ENCODE data around the gene PML.

Gene PML

GRCh38 chr15:73994413-73994883 is at the start of gene PML:
PML (plus strand) TSS chr15:73994716; CDS start chr15:73994813, 97 bp downstream.
- DNase-seq, result peak; percentile 93

GRCh38 chr15:73945130-73945508 is 49.4 kb upstream of the PML start:
- no peak for DNase-seq

- DNase-seq, result no peak
Measured at GRCh38 chr15:73946046-73946721, 48.3 kb upstream of the PML start.

- DNase-seq, result no peak
Measured at GRCh38 chr15:73946795-73947370, 47.6 kb upstream of the PML start.

GRCh38 chr15:73947651-73948050 is 46.9 kb upstream of the PML start:
- no peak for DNase-seq

GRCh38 chr15:73948396-73948795 is 46.1 kb upstream of the PML start:
- no peak for DNase-seq

GRCh38 chr15:73948982-73949381 is 45.5 kb upstream of the PML start:
- no peak for DNase-seq

GRCh38 chr15:73949496-73949895 is 45.0 kb upstream of the PML start:
- no peak for DNase-seq

GRCh38 chr15:73950479-73950830 is 44.1 kb upstream of the PML start:
- DNase-seq, result no peak

GRCh38 chr15:73950831-73951561 is 43.5 kb upstream of the PML start:
- DNase-seq, result peak; percentile 91

- no peak for DNase-seq
Measured at GRCh38 chr15:73951601-73952000, 42.9 kb upstream of the PML start.

- DNase-seq, result no peak
Measured at GRCh38 chr15:73952171-73952912, 42.2 kb upstream of the PML start.

- no peak for DNase-seq
Measured at GRCh38 chr15:73952913-73953750, 41.4 kb upstream of the PML start.

- no peak for DNase-seq
Measured at GRCh38 chr15:73954188-73955145, 40.0 kb upstream of the PML start.

GRCh38 chr15:73955326-73955725 is 39.2 kb upstream of the PML start:
- no peak for DNase-seq

GRCh38 chr15:73955861-73956742 is 38.4 kb upstream of the PML start:
- DNase-seq, result no peak

GRCh38 chr15:73956743-73957135 is 37.8 kb upstream of the PML start:
- DNase-seq, result peak; percentile 80

- no peak for DNase-seq
Measured at GRCh38 chr15:73957276-73957675, 37.2 kb upstream of the PML start.

GRCh38 chr15:73957785-73958184 is 36.7 kb upstream of the PML start:
- no peak for DNase-seq

GRCh38 chr15:73959012-73959581 is 35.4 kb upstream of the PML start:
- no peak for DNase-seq

All from fibroblast of skin of right quadriceps (primary cell).